ENCODE data around the gene ACP7. TPM values are rescaled to one million over a fixed set of nuclear protein-coding genes. Genes with fewer than 3 reads are reported as not detected.
A peak's percentile ranks its signal among the peaks of the same experiment; 100 is the strongest.

Gene ACP7
- total and polyA plus RNA-seq, 2 of the 8 experiments (the other 6 are each of a cell fraction or from before 2014, with no cell fraction given) = 0.27 to 0.50 TPM

GRCh38 chr19:39125199-39125553 is 41.0 kb downstream of the ACP7 start (continued):
- TF ChIP-seq PHF8 (conservative IDR thresholded peaks at IDR 0.05; ENCODE audit: low read depth, low read length) (no peak), HDAC2 (IDR thresholded peaks at IDR 0.05; ENCODE audit: borderline replicate concordance in 1 of 2, low read depth in 2 of 2, low read length in 2 of 2) (peak in 1 of 2 experiments; percentile 100; a peak in 1 of 4 replicates)
